CD14-positive monocyte (primary cell): ENCODE data around the gene IL36A. TPM values are rescaled to one million over a fixed set of nuclear protein-coding genes. Genes with fewer than 3 reads are reported as not detected.
A peak's percentile ranks its signal among the peaks of the same experiment; 100 is the strongest.

Experiments used
- DNase-seq, 3 donors: peaks; one replicate each; pipeline ENCODE4 v3.0.0-alpha.2; 2011 to 2022
- H2AFZ ChIP-seq: 2 replicates; pipeline ENCODE4 v1.6.0; 2012; ENCODE audit warnings: mild to moderate bottlenecking, low read depth, low read length, inconsistent platforms; ENCODE audit not compliant: insufficient read depth, poor library complexity, severe bottlenecking
- H3K27ac ChIP-seq, 2 donors: 1 replicate in 1 of 2; 2 replicates in 1 of 2; pipeline ENCODE4 v1.5.1; 2012 to 2013; ENCODE audit warnings: low read length in 2 of 2, control low read depth in 1 of 2, inconsistent platforms in 1 of 2, low read depth in 1 of 2, mild to moderate bottlenecking in 1 of 2
- H3K27me3 ChIP-seq, 2 donors: one replicate each; pipeline versions ENCODE4 v1.6.0 to v1.6.1; 2011 to 2013; ENCODE audit warnings: low read length in 2 of 2; ENCODE audit not compliant: control insufficient read depth in 2 of 2, insufficient read depth in 2 of 2
- H3K36me3 ChIP-seq, 2 donors: replicated peaks in 1 of 2; 1 replicate in 1 of 2; 2 replicates in 1 of 2; pipeline versions ENCODE4 v1.5.1 to v1.6.1; 2012 to 2013; ENCODE audit warnings: low read length in 2 of 2, control low read depth in 1 of 2, inconsistent platforms in 1 of 2, mild to moderate bottlenecking in 1 of 2; ENCODE audit not compliant: insufficient read depth in 2 of 2, control insufficient read depth in 1 of 2
- H3K4me1 ChIP-seq, 2 donors: 1 replicate in 1 of 2; 2 replicates in 1 of 2; pipeline versions ENCODE4 v1.5.1 to v1.6.1; 2012 to 2013; ENCODE audit warnings: low read length in 2 of 2, control low read depth in 1 of 2, inconsistent platforms in 1 of 2, mild to moderate bottlenecking in 1 of 2, moderate library complexity in 1 of 2; ENCODE audit not compliant: insufficient read depth in 2 of 2, control insufficient read depth in 1 of 2
- H3K4me2 ChIP-seq: replicated peaks from 2 replicates; pipeline ENCODE3; 2012; ENCODE audit warnings: low read length, moderate library complexity, mild to moderate bottlenecking; ENCODE audit not compliant: poor library complexity, severe bottlenecking; ENCODE audit errors: extremely low read depth
- H3K4me3 ChIP-seq, 3 experiments: fragments of 200-600 bp in 1 of 3; sonication (generic) in 1 of 3; replicated peaks in 1 of 3; 1 replicate in 2 of 3; 2 replicates in 1 of 3; pipeline ENCODE4 v1.5.1; 2011 to 2013; ENCODE audit warnings: low read length in 3 of 3, mild to moderate bottlenecking in 3 of 3, control low read depth in 2 of 3, low read depth in 2 of 3, inconsistent platforms in 1 of 3, moderate library complexity in 1 of 3
- H3K79me2 ChIP-seq: 2 replicates; pipeline ENCODE4 v1.6.0; 2012; ENCODE audit warnings: mild to moderate bottlenecking, control low read depth, inconsistent platforms, low read length, moderate library complexity; ENCODE audit not compliant: insufficient read depth
- H3K9ac ChIP-seq: 2 replicates; pipeline ENCODE4 v1.6.0; 2017; ENCODE audit warnings: low read length, mild to moderate bottlenecking; ENCODE audit not compliant: insufficient read depth, poor library complexity, severe bottlenecking
- H3K9me3 ChIP-seq, 2 donors: replicated peaks in 1 of 2; 1 replicate in 1 of 2; 2 replicates in 1 of 2; pipeline versions ENCODE4 v1.5.1 to v1.6.1; 2012 to 2013; ENCODE audit warnings: low read length in 2 of 2, control low read depth in 1 of 2; ENCODE audit not compliant: control insufficient read depth in 1 of 2, insufficient read depth in 1 of 2
- H4K20me1 ChIP-seq: 2 replicates; pipeline ENCODE4 v1.6.0; 2012; ENCODE audit warnings: mild to moderate bottlenecking, low read length, control low read depth, moderate library complexity; ENCODE audit not compliant: insufficient read depth
- H3K27ac Mint-ChIP-seq, 7 donors: one replicate each; pipeline ENCODE4 v1.8.0; 2020; ENCODE audit warnings: mild to moderate bottlenecking in 7 of 7, mixed read lengths in 7 of 7, moderate library complexity in 6 of 7, inconsistent platforms in 2 of 7
- H3K27me3 Mint-ChIP-seq, 3 donors: one replicate each; pipeline ENCODE4 v1.8.0; 2021 to 2022; ENCODE audit warnings: low read depth in 3 of 3, mild to moderate bottlenecking in 3 of 3, mixed read lengths in 3 of 3, moderate library complexity in 3 of 3, inconsistent platforms in 1 of 3
- H3K36me3 Mint-ChIP-seq, 2 donors: one replicate each; pipeline ENCODE4 v1.8.0; 2020; ENCODE audit warnings: mixed read lengths in 2 of 2, inconsistent platforms in 1 of 2, mild to moderate bottlenecking in 1 of 2
- H3K4me1 Mint-ChIP-seq: one replicate; pipeline ENCODE4 v1.8.0; 2020; ENCODE audit warnings: mild to moderate bottlenecking, mixed read lengths
- H3K4me3 Mint-ChIP-seq, 2 donors: one replicate each; pipeline ENCODE4 v1.8.0; 2020; ENCODE audit warnings: mild to moderate bottlenecking in 2 of 2, mixed read lengths in 2 of 2, moderate library complexity in 1 of 2
- H3K9me3 Mint-ChIP-seq, 7 donors: one replicate each; pipeline ENCODE4 v1.8.0; 2020 to 2022; ENCODE audit warnings: mixed read lengths in 7 of 7, mild to moderate bottlenecking in 6 of 7, moderate library complexity in 6 of 7, inconsistent platforms in 2 of 7
- CTCF ChIP-seq: fragments of 200-600 bp; IDR thresholded peaks from one replicate; pipeline ENCODE4 v1.8.0; 2022; ENCODE audit warnings: antibody characterized with exemption, mild to moderate bottlenecking
- WGBS: methylation state at CpG from one replicate; pipeline ENCODE4 v1.1.5; 2013; ENCODE audit warnings: missing lambda C conversion rate; ENCODE audit not compliant: insufficient coverage; 5-methylcytosine and 5-hydroxymethylcytosine counted together
- intact Hi-C, 2 donors: fragments of 100-400 bp; cut with micrococcal nuclease; formaldehyde crosslinking; loops; one replicate each; pipeline versions ENCODE4 v1.15.0 to v1.15.1; 2023
- polyA plus RNA-seq, 3 donors: library from polyadenylated mRNA; depleted of rRNA in 1 of 3; unstranded in 2 of 3; stranded (reverse) in 1 of 3; fragments of 300-500 nt in 2 of 3; fragments of >200 nt in 1 of 3; fragmentation: Illumina TruSeq in 2 of 3; gene quantifications; 1 replicate in 2 of 3; 2 replicates in 1 of 3; pipeline ENCODE4 v1.2.3, GENCODE V29; 2012 to 2021

The IL36A gene
- polyA plus RNA-seq, 3 donors, result not detected

GRCh38 chr2:112977559-112978056, 27.7 kb upstream of the IL36A start, which contains the start of gene IL36G:
Gene IL36G (plus strand): TSS chr2:112978006. CDS start chr2:112978639, 633 bp downstream.
- Histone ChIP-seq H3K4me2 (no peak within 1 kb of the TSS), H3K79me2 (no peaks in the 10 kb centered on the region), H3K9ac (no peak within 1 kb of the TSS), H2AFZ (no peak within 1 kb of the TSS), H3K27ac (no peak within 1 kb of the TSS), H3K36me3 (no peaks in the 10 kb centered on the region), H3K9me3 (no peaks in the 10 kb centered on the region), H3K27me3 (no peaks in the 10 kb centered on the region), H3K4me3 (no peak within 1 kb of the TSS), H4K20me1 (no peaks in the 10 kb centered on the region), H3K4me1 (no peaks in the 10 kb centered on the region)
- Mint-ChIP-seq H3K4me1 (peaks cover 2% of the 10 kb centered on the region), H3K27ac (no peak within 1 kb of the TSS), H3K4me3 (no peak within 1 kb of the TSS), H3K27me3 (peaks cover 4 to 9% (median 4%) of the 10 kb centered on the region in 3 donors), H3K36me3 (no peaks in the 10 kb centered on the region), H3K9me3 (peaks cover 0 to 3% (median 0%) of the 10 kb centered on the region in 7 donors)
- peak in 1 of 3 donors; percentile 47 for DNase-seq
- no peak for TF ChIP-seq CTCF
- WGBS, result 75% methylated on average over 3 of the region's 7 CpGs
- intact Hi-C loops, result no loop called here

- Histone ChIP-seq H3K4me3 (no peak overlapping the region), H3K9ac (no peak overlapping the region), H3K4me1 (no peaks in the 10 kb centered on the region), H3K27ac (no peak overlapping the region), H3K79me2 (no peaks in the 10 kb centered on the region), H2AFZ (no peak overlapping the region), H3K27me3 (no peaks in the 10 kb centered on the region), H4K20me1 (no peaks in the 10 kb centered on the region), H3K4me2 (no peak overlapping the region), H3K9me3 (no peaks in the 10 kb centered on the region), H3K36me3 (no peaks in the 10 kb centered on the region)
- WGBS, result 83% methylated on average over 1 of the region's 1 CpG
- no peak for TF ChIP-seq CTCF
- H3K9me3 Mint-ChIP-seq, result no peaks in the 10 kb centered on the region
- peaks cover 3 to 7% (median 4%) of the 10 kb centered on the region in 3 donors for H3K27me3 Mint-ChIP-seq
- no peaks in the 10 kb centered on the region for H3K36me3 Mint-ChIP-seq
- no peak overlapping the region for H3K4me3 Mint-ChIP-seq
- intact Hi-C loops, result no loop called here
- no peak for DNase-seq
- peaks cover 2% of the 10 kb centered on the region for H3K4me1 Mint-ChIP-seq
- H3K27ac Mint-ChIP-seq, result no peak overlapping the region
These were observed 25.5 kb upstream of the IL36A start for GRCh38 chr2:112979731-112980130.
